Gastroesophageal sphincter (tissue), 3 donors: ENCODE data around the gene PSMD1.

ENCODE experiments used
- CTCF ChIP-seq, 4 experiments: fragments of 200-600 bp in 2 of 4; fragments of 450-650 bp in 2 of 4; sonication (generic) in 1 of 4; IDR thresholded peaks; one replicate each; pipeline ENCODE4 v1.5.1; 2017 to 2019; ENCODE audit warnings: antibody characterized with exemption in 4 of 4, mild to moderate bottlenecking in 2 of 4, moderate library complexity in 2 of 4
- EP300 ChIP-seq: sonication (generic); formaldehyde crosslinking; IDR thresholded peaks from one replicate; pipeline ENCODE4 v1.6.1; 2017; ENCODE audit warnings: antibody characterized with exemption, mild to moderate bottlenecking
- POLR2A ChIP-seq, 2 donors: fragments of 450-650 bp; IDR thresholded peaks; one replicate each; pipeline ENCODE4 v1.6.1; 2017; ENCODE audit warnings: antibody characterized with exemption in 2 of 2, mild to moderate bottlenecking in 2 of 2, moderate library complexity in 1 of 2
- POLR2AphosphoS5 ChIP-seq: sonication (generic); formaldehyde crosslinking; IDR thresholded peaks from one replicate; pipeline ENCODE4 v1.6.1; 2017; ENCODE audit warnings: antibody characterized with exemption

- TF ChIP-seq CTCF (IDR thresholded peaks at IDR 0.05) (no peak), EP300 (no peak), POLR2AphosphoS5 (no peak), POLR2A (IDR thresholded peaks at IDR 0.05) (no peak)
Observed at GRCh38 chr2:231133365-231134099, 76.9 kb downstream of the PSMD1 start.
